HuH-7.5 (cell line): ENCODE data around the gene EMID1.
"Not testable (repeated sequence)": the region's sequence is repeated elsewhere in the genome, so short reads cannot be mapped to it uniquely, and the experiment has no call there.

Source experiments
- DNase-seq: peaks from one replicate; pipeline ENCODE4 v3.0.0; 2011; ENCODE audit warnings: low spot score

The EMID1 gene

GRCh38 chr22:29231971-29232959, 26.6 kb downstream of the EMID1 start:
- DNase-seq = no peak

- no peak for DNase-seq
These were observed 27.7 kb downstream of the EMID1 start for GRCh38 chr22:29233277-29233877.

GRCh38 chr22:29240481-29240880, 34.8 kb downstream of the EMID1 start:
- DNase-seq = not testable (repeated sequence)

GRCh38 chr22:29243874-29244446, 38.3 kb downstream of the EMID1 start:
- DNase-seq = no peak

GRCh38 chr22:29244785-29245625, 39.3 kb downstream of the EMID1 start:
- no peak for DNase-seq

GRCh38 chr22:29245626-29246385, 40.1 kb downstream of the EMID1 start:
- peak; percentile 86 for DNase-seq

- DNase-seq = not testable (repeated sequence)
These were observed 42.2 kb downstream of the EMID1 start for GRCh38 chr22:29247891-29248290.

- no peak for DNase-seq
These were observed 45.6 kb downstream of the EMID1 start for GRCh38 chr22:29251265-29251664.

GRCh38 chr22:29251981-29252911, 46.5 kb downstream of the EMID1 start:
- peak; percentile 12 for DNase-seq

GRCh38 chr22:29253561-29254285, 48.0 kb downstream of the EMID1 start:
- DNase-seq = peak; percentile 10

- no peak for DNase-seq
These were observed 48.6 kb downstream of the EMID1 start for GRCh38 chr22:29254286-29254660.

GRCh38 chr22:29255064-29255621, 49.4 kb downstream of the EMID1 start:
- no peak for DNase-seq

GRCh38 chr22:29256606-29257325, 51.1 kb downstream of the EMID1 start:
- DNase-seq = peak; percentile 15

- no peak for DNase-seq
These were observed 52.1 kb downstream of the EMID1 start for GRCh38 chr22:29257751-29258181.

- DNase-seq = no peak
These were observed 52.9 kb downstream of the EMID1 start for GRCh38 chr22:29258407-29259252.

GRCh38 chr22:29259253-29259899, 53.7 kb downstream of the EMID1 start:
- DNase-seq = peak; percentile 72

- no peak for DNase-seq
These were observed 54.4 kb downstream of the EMID1 start for GRCh38 chr22:29260031-29260560.
